Gastrocnemius medialis (tissue), 4 donors: ENCODE measurements around the gene RP2.

Source experiments
- POLR2A ChIP-seq, 2 donors: fragments of 450-650 bp; IDR thresholded peaks; one replicate each; pipeline ENCODE4 v1.6.1; 2017; ENCODE audit warnings: antibody characterized with exemption in 2 of 2, mild to moderate bottlenecking in 2 of 2, moderate library complexity in 2 of 2
- TF ChIP-seq, protein P1 (sequence below), 5 experiments: fragments of 450-650 bp in 3 of 5; fragments of 200-600 bp in 2 of 5; sonication (generic) in 2 of 5; IDR thresholded peaks in 4 of 5; conservative IDR thresholded peaks in 1 of 5; 1 replicate in 4 of 5; 2 replicates in 1 of 5; pipeline ENCODE4 v1.5.1; 2016 to 2019; ENCODE audit warnings: antibody characterized with exemption in 5 of 5, mild to moderate bottlenecking in 3 of 5, moderate library complexity in 3 of 5

DNA sequence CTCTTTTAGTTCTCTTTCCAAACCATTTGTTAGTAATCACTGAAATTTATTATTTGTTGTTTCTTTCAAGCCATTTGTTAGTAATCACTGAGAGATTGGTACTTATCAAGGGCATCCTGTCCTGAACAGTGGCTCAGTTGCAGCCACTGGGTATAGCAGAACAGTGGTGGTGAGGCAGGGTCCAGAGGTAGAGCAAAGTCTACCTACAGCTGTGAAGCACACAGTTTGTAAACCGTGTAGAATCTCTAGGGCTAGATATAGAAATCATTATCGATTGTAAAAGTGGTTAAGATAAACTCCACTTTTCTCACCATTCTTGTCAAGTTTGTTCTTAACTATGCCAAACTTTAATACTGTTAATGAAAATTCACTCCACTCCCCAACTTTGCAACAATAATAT is 79.4 kb downstream of the RP2 start:
- TF ChIP-seq, protein P1, sequence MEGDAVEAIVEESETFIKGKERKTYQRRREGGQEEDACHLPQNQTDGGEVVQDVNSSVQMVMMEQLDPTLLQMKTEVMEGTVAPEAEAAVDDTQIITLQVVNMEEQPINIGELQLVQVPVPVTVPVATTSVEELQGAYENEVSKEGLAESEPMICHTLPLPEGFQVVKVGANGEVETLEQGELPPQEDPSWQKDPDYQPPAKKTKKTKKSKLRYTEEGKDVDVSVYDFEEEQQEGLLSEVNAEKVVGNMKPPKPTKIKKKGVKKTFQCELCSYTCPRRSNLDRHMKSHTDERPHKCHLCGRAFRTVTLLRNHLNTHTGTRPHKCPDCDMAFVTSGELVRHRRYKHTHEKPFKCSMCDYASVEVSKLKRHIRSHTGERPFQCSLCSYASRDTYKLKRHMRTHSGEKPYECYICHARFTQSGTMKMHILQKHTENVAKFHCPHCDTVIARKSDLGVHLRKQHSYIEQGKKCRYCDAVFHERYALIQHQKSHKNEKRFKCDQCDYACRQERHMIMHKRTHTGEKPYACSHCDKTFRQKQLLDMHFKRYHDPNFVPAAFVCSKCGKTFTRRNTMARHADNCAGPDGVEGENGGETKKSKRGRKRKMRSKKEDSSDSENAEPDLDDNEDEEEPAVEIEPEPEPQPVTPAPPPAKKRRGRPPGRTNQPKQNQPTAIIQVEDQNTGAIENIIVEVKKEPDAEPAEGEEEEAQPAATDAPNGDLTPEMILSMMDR (IDR thresholded peaks at IDR 0.05 in 4 of 5, conservative IDR thresholded peaks at IDR 0.05 in 1 of 5), result no peak
- TF ChIP-seq POLR2A (IDR thresholded peaks at IDR 0.05), result no peak
